H1 (cell line): Measurements from ENCODE around the gene SGK1. TPM values are rescaled to one million over a fixed set of nuclear protein-coding genes. Genes with fewer than 3 reads are reported as not detected.

Experiments
- CBX5 ChIP-seq: fragments of 300-800, 300-1000 bp; sonication (generic); IDR thresholded peaks from 2 replicates; pipeline ENCODE4 v1.7.1; 2016; ENCODE audit warnings: antibody characterized with exemption, low read length, low read depth
- CTCF ChIP-seq, 3 experiments: IDR thresholded peaks; 1 replicate in 2 of 3; 2 replicates in 1 of 3; pipeline versions ENCODE4 v1.5.1 to v1.6.1; 2011; ENCODE audit warnings: low read length in 3 of 3, mild to moderate bottlenecking in 3 of 3, inconsistent platforms in 2 of 3, low read depth in 1 of 3, moderate library complexity in 1 of 3; ENCODE audit not compliant: insufficient read depth in 1 of 3; ENCODE audit errors: control extremely low read depth in 1 of 3
- NRF1 ChIP-seq: IDR thresholded peaks from 2 replicates; pipeline ENCODE4 v1.6.1; 2011; ENCODE audit warnings: mild to moderate bottlenecking, low read depth, low read length, improper control_type of control experiment
- POU5F1 ChIP-seq: IDR thresholded peaks from 2 replicates; pipeline ENCODE4 v1.6.1; 2011; ENCODE audit warnings: low read depth, mild to moderate bottlenecking, low read length, moderate library complexity
- SUZ12 ChIP-seq: fragments of 200-600 bp; sonication (generic); IDR thresholded peaks from 2 replicates; pipeline ENCODE4 v1.6.1; 2012; ENCODE audit warnings: mild to moderate bottlenecking, inconsistent platforms, low read length, moderate library complexity, mixed read lengths
- polyA plus RNA-seq, 7 experiments: library from polyadenylated mRNA; depleted of rRNA in 3 of 7; stranded (reverse) in 5 of 7; unstranded in 2 of 7; fragments of >200 nt in 5 of 7; fragments of 200-250 nt in 2 of 7; gene quantifications; 1 replicate in 5 of 7; 2 replicates in 1 of 7; 4 replicates in 1 of 7; pipeline versions ENCODE4 v1.2.1 to v1.2.3, GENCODE V29; 2011 to 2013; ENCODE audit warnings: missing spikeins in 2 of 7, mixed read lengths in 2 of 7
- total RNA-seq: library from RNA; stranded (reverse); fragmentation: NEBNext Ultra II Directional; extraction: Animal tissue kit (Norgen Biotek cat#: 25700); gene quantifications from 2 replicates; pipeline ENCODE4 v1.2.1, GENCODE V29; 2021
- TF ChIP-seq, protein P1 (sequence below): IDR thresholded peaks from 2 replicates; pipeline ENCODE4 v1.6.1; 2011; ENCODE audit warnings: low read depth, mild to moderate bottlenecking, low read length; ENCODE audit not compliant: insufficient read depth

Gene SGK1
- total and polyA plus RNA-seq, 2 of the 8 experiments (the other 6 are each of a cell fraction or from before 2014, with no cell fraction given): 14.5 to 18.4 TPM

GRCh38 chr6:134223796-134224420 lies 94.0 kb downstream of the SGK1 start (continued):
- TF ChIP-seq NRF1: no peak
- no peak for TF ChIP-seq SUZ12
- TF ChIP-seq, protein P1, sequence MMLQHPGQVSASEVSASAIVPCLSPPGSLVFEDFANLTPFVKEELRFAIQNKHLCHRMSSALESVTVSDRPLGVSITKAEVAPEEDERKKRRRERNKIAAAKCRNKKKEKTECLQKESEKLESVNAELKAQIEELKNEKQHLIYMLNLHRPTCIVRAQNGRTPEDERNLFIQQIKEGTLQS: no peak
- TF ChIP-seq CBX5: no peak
- TF ChIP-seq POU5F1: no peak
- TF ChIP-seq CTCF (IDR thresholded peaks at IDR 0.05; ENCODE audit: control extremely low read depth in 1 of 3, insufficient read depth in 1 of 3, low read depth in 1 of 3, low read length in 3 of 3): no peak
